Effector CD8-positive, alpha-beta T cell (primary cell): ENCODE measurements around the gene BAK1.

Experiments
- DNase-seq: peaks from one replicate; lab custom pipeline; 2025; lab: John Stamatoyannopoulos, UW
- total RNA-seq, 4 experiments: gene quantifications; one replicate each; lab custom pipeline; 2026; lab: John Stamatoyannopoulos, UW

The BAK1 gene
- total RNA-seq = 38.2 to 51.4 (median 42.6) reads per million in 4 experiments

- peak; percentile 75 for DNase-seq
Observed at GRCh38 chr6:33579828-33580714, at the start of gene BAK1. TSS of gene BAK1 (minus strand) at chr6:33580276. CDS start at chr6:33577604, 2,672 bp downstream.

- no peak for DNase-seq
Observed at GRCh38 chr6:33628401-33628964, 48.4 kb upstream of the BAK1 start.

GRCh38 chr6:33627876-33628275 is 47.8 kb upstream of the BAK1 start:
- no peak for DNase-seq

GRCh38 chr6:33624856-33625255 is 44.8 kb upstream of the BAK1 start:
- no peak for DNase-seq

- no peak for DNase-seq
Observed at GRCh38 chr6:33623895-33624381, 43.9 kb upstream of the BAK1 start.

GRCh38 chr6:33622456-33623431 is 42.7 kb upstream of the BAK1 start:
- no peak for DNase-seq

- DNase-seq = peak; percentile 21
Observed at GRCh38 chr6:33621711-33622388, 41.8 kb upstream of the BAK1 start.

- peak; percentile 68 for DNase-seq
Observed at GRCh38 chr6:33620856-33621710, 41.0 kb upstream of the BAK1 start, which contains the start of gene ITPR3. TSS of gene ITPR3 (plus strand) at chr6:33621322. CDS start at chr6:33621603, 281 bp downstream.

GRCh38 chr6:33620158-33620855 is 40.2 kb upstream of the BAK1 start:
- no peak for DNase-seq

GRCh38 chr6:33619166-33619840 is 39.2 kb upstream of the BAK1 start:
- no peak for DNase-seq

GRCh38 chr6:33616913-33617312 is 36.8 kb upstream of the BAK1 start:
- no peak for DNase-seq

- no peak for DNase-seq
Observed at GRCh38 chr6:33616113-33616512, 36.0 kb upstream of the BAK1 start.

- no peak for DNase-seq
Observed at GRCh38 chr6:33613795-33614168, 33.7 kb upstream of the BAK1 start.

- DNase-seq = no peak
Observed at GRCh38 chr6:33613146-33613794, 33.2 kb upstream of the BAK1 start.

GRCh38 chr6:33610779-33611732 is 31.0 kb upstream of the BAK1 start:
- no peak for DNase-seq

- DNase-seq = no peak
Observed at GRCh38 chr6:33610067-33610466, 30.0 kb upstream of the BAK1 start.

GRCh38 chr6:33609528-33609927 is 29.5 kb upstream of the BAK1 start:
- DNase-seq = no peak
